ENCODE results near the gene POR. TPM values are rescaled to one million over a fixed set of nuclear protein-coding genes. Genes with fewer than 3 reads are reported as not detected.

Gene POR
- total and polyA plus RNA-seq, 2 of the 13 experiments (the other 11 are each of a cell fraction or from before 2014, with no cell fraction given): 145 to 266 TPM

- TF ChIP-seq ZNF609 (CRISPR knock-in tag; IDR thresholded peaks at IDR 0.05; ENCODE audit: borderline replicate concordance) (no peak), NPAS2 (CRISPR knock-in tag; IDR thresholded peaks at IDR 0.05; ENCODE audit: borderline replicate concordance) (no peak), CCAR2 (optimal IDR thresholded peaks at IDR 0.05; ENCODE audit: low read depth, low read length) (no peak), CENPX (CRISPR knock-in tag; IDR thresholded peaks at IDR 0.05) (no peak), ZBTB34 (CRISPR knock-in tag; IDR thresholded peaks at IDR 0.05) (no peak), NR0B2 (CRISPR knock-in tag; IDR thresholded peaks at IDR 0.05) (no peak), HNF4A (CRISPR knock-in tag; IDR thresholded peaks at IDR 0.05) (peak; percentile 86), PITX1 (CRISPR knock-in tag; IDR thresholded peaks at IDR 0.05) (0 out of 2 replicates have a peak, but pooled peaks have one; percentile 46), KAT7 (CRISPR knock-in tag; IDR thresholded peaks at IDR 0.05; ENCODE audit: borderline replicate concordance) (no peak), E2F5 (CRISPR knock-in tag; conservative IDR thresholded peaks at IDR 0.05) (no peak), ZNF749 (CRISPR knock-in tag; IDR thresholded peaks at IDR 0.05; ENCODE audit: borderline replicate concordance) (no peak), ZNF574 (CRISPR knock-in tag; IDR thresholded peaks at IDR 0.05) (0 out of 2 replicates have a peak, but pooled peaks have one; percentile 12), ATF6 (CRISPR knock-in tag; conservative IDR thresholded peaks at IDR 0.05) (no peak), ZNF207 (IDR thresholded peaks at IDR 0.05; ENCODE audit: borderline replicate concordance) (no peak), ZNF326 (CRISPR knock-in tag; IDR thresholded peaks at IDR 0.05; ENCODE audit: borderline replicate concordance) (no peak), ZFP36L2 (CRISPR knock-in tag; IDR thresholded peaks at IDR 0.05) (no peak)
Observed at GRCh38 chr7:76020031-76020714, 105.2 kb downstream of the POR start (continued).
